NCI-H226 (cell line): Measurements from ENCODE around the gene RLBP1.

Experiments used
- DNase-seq: peaks from one replicate; pipeline ENCODE4 v3.0.0-alpha.2; 2015

RLBP1 gene

GRCh38 chr15:89205991-89206585, 15.3 kb downstream of the RLBP1 start:
- no peak for DNase-seq

GRCh38 chr15:89203705-89204273, 17.6 kb downstream of the RLBP1 start:
- no peak for DNase-seq

- DNase-seq: no peak
Observed at GRCh38 chr15:89201465-89202005, 19.8 kb downstream of the RLBP1 start.

DNA sequence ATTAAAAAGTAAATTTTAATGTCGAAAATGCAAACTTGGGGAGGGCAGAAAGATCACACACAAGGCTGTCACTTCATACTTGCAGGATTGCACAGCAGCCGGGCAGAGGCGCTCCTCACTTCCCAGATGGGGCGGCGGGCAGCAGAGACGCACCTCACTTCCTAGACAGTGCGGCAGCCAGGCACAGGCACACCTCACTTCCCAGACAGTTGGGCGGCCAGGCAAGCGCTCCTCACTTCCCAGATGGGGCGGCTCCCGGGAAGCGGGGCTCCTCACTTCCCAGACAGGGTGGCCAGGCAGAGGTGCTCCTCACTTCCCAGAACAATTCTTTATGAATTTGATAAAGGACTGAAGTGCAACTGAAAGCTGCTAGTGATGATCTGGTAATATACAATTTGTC, 21.2 kb downstream of the RLBP1 start:
- DNase-seq: no peak

DNA sequence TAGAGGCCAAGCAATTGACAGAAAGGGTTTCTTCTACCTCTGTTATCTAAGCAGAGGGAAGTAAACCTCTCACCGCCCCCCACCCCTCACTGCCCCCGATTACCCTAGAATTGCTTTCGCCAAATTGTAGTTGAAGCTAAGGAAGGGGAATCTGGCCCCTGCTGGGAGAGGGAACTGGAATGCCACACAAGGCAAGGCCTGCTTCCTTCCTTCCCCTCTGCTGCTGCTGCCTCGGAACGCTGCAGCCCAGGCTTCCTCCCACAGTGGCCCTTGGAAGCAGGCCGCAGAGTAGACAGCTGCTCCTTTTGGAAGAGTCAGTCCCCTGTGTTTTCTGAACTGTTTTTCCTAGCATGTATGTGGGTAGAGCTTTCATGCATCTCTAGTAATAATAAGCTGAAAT, 21.6 kb downstream of the RLBP1 start:
- DNase-seq: no peak

- DNase-seq: no peak
Observed at GRCh38 chr15:89198934-89199333, 22.4 kb downstream of the RLBP1 start.

- DNase-seq: no peak
Observed at GRCh38 chr15:89198196-89198595, 23.2 kb downstream of the RLBP1 start.

DNA sequence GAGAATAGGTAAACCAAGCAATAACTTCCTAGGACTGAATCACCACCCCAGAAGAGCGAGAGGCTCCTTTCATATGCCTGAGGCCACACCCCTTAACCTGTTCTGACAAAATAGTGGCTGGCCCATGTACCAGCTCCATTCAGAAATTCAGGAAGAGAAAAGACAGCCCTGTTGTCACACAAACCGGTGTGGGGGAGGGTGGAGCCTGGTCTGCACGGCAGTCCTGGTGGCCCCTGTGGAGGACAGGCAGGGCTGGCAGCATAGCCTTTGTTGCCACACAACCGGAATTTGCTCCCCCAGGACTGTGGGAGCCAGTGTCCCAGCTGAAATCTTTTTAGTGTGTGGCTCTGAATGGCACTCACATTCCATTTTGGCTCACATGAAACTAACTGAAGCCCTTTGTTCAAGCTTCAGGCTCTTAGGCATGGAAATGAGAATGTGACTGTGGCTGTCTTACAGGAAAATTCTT, 23.8 kb downstream of the RLBP1 start:
- DNase-seq: no peak

DNA sequence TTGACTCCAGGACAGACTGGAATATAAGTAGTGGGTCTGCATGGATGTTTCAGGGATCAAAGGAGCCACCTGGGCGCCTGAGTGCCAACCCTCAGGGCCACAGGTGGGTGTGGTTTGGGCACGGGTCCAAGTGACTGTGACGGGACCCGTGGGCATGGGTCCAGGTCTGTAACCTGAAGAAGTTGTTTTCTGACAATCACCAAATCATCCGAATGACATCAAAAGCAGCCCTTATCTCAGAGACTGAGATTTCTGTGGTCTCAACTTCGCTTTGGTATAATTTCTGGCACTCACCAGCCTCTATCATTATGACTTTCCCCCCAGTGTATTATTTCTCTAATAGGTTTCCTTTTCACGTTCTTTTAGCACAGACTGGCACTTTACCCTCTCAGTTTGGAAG, 24.4 kb downstream of the RLBP1 start:
- DNase-seq: no peak

GRCh38 chr15:89196241-89196640, 25.1 kb downstream of the RLBP1 start:
- DNase-seq: no peak

DNA sequence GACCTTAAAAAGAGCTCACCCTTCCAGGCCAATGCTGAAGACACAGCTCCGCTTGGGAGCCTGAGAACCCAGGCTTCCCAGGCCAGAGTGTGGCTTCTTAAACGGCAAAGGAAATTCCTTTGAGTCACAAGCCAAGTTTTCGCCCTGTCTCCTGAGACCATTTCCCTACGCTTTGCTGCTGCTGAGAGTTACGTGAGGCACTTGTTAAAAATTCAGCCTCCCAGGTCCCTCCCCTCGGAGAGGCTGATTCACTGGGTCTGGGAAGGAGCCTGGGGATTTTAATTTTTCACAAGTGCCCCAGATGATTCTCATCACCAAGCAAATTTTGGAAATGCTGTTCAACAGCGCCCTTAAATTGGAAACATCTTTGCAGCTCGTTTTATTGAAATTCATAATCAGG, 25.5 kb downstream of the RLBP1 start:
- DNase-seq: no peak

GRCh38 chr15:89194608-89195007, 26.8 kb downstream of the RLBP1 start:
- no peak for DNase-seq

DNA sequence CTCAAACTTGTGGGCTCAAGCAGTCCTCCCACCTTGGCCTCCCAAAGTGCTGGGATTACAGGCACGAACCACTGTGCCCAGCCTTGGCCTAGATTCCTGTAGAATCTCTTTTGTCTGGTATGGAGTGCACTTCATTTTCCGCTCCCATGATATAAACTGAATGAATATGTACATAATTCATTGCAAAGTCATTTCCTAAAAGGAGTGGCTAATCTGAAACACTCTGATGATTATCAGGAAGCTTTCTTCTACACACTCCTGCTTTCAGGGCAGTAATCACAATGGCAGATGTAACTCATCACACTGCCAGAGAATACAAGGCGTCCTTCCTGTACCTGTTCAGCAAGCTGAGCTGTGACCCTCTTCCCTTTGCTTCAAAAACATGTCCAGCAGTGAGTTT, 28.6 kb downstream of the RLBP1 start:
- DNase-seq: no peak

DNA sequence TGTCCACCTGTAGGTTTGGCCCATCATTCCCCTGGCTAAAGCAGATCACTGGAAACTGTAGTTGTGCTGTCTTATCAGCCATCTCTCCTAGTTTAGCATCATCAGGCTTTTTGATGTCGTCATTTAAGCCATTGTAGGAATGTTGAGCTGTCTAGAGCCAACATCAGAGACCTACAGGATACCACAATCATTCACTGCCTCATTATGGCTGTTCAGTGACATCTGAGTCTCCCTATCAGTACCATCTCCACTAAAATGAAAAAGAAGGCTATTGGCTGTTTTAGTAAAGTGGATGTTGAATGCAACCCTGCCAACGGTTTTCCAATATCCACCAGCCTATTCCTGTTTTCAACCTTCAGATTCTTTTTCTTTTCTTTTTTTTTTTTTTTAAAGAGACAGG, 29.2 kb downstream of the RLBP1 start:
- DNase-seq: no peak

GRCh38 chr15:89187986-89188514, 33.3 kb downstream of the RLBP1 start:
- no peak for DNase-seq

- DNase-seq: no peak
Observed at GRCh38 chr15:89187301-89187985, 33.9 kb downstream of the RLBP1 start.

DNA sequence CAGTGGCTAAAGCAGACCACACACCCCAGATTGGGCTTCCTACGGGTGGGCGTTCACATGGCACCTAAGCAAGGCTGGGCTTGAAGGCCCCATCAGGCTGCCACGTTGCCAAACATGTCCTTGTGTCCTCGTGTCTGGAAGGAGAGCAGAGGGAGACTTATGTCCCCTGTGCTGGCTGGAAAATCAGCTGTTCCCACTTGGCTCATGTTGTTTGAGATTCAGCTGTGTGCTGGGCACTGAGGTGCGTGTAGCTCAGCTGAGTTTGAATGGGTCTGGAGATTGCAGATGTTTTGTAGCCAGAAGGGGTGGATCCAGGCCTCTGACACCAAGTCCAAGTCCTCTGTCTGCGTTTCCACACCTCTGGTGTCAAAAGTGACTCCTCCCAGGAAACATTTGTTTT, 34.6 kb downstream of the RLBP1 start:
- DNase-seq: no peak

DNA sequence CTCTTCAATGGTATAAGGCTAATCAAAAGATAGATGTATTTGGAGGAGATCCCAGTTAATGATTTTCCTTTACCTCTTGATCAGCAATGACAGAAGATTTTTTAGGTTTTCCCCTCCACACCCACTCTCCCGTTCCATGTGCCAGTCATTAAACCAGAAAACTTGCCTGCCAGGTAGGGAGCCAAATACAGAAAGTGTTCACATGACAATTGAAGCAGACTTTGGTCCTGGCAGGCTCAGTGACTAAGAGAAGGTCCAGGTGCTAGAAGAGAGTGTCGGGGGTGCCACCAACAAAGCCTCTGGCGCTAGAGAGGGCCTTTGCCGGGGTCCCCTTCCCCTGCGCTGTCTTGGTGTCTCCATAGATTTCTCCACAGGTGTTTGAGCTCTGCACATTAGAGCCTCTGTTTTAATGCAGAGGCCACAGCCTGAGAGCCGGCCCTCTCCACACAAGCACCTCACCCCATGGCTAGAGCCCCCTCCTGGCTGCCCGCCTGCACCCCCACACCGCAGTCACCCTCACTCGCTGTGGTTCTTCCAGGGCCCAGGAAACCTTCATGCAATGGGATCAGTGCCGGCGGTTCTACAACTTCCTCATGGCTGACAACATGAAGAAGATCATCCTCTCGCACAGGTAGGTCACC, 36.4 kb downstream of the RLBP1 start:
- DNase-seq: no peak

GRCh38 chr15:89184357-89184756, 37.0 kb downstream of the RLBP1 start:
- DNase-seq: no peak

DNA sequence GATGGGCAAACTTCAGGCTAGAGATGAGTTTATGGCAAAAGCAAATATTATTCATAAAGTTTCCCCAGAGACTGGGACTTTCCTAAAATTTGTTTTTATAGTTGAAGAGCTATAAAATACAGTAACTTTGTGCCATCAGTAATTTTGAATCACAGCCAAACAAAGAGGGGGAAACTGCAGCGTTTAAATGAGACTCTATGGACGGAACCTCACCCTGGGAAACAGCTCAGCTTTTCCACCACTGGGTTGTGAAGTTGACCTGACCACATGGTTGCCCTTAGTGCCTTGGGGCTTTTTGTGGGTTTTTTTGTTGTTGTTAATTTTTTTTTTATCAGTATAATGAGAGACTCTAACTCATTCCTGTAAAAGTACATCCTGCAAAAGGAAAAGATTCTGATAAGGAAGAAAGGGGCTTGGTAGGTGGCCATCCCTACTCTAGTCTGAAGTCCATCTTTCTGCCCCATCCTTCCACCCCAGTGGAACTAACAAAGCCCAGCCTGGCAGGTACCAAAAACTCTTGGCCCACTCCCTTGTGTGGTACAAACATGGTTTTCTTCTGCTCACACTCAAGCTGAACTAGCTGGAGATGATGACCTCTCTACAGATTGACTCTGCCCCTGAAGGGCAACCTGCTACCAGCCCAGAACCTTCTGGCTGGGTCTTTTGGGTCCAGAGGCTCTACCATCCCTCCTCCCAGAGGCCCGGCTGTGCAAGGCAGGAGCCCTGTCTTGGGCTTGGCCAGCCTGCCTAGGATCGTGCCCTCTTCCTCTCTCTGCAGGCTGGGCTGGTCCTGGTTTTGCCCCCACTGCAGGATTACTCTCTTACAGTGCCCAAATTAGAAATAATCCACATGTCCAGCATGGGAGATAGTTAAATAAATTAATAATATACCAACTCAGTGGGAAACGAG, 41.2 kb downstream of the RLBP1 start:
- no peak for DNase-seq

DNA sequence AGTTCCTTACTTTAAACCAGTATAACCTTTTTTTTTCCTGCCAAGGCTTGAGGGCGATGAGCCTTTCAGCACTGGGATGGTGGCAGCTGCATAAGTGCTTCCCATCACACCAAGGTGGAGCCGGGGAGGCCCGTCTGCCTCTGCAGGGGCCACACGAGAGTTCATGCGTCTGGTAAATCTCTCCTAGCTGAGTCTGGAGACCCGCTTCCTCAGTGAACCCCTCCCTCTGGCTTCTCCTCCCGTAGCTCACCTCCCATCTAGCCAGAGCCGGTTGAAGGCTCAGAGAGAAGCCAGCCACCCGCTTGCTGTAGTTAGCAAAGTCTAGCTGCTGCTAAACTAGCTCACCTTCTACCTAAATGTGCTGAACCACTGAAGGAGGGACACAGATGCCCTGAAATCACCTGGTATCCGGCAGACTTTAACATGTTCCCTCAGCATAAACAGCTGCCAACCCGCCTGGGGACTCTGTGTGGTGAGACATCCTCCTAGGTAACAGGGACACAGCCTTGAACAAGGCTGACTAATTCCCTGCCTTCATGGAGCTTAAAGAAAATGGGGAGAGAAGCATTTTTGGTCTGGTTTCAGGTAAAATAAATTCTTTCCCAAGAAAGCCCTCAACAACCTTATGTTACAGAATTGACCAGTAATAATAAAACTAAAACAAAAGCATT, 42.9 kb downstream of the RLBP1 start:
- no peak for DNase-seq
